ENCODE measurements around the gene HNRNPF.

The HNRNPF gene

GRCh38 chr10:43404704-43405084 lies 4.3 kb downstream of the HNRNPF start:
- Histone ChIP-seq H3K36me3 (ENCODE audit: control insufficient read depth, low read length) (peaks cover 88% of the 10 kb centered on the region), H3K4me2 (ENCODE audit: low read length) (peak overlapping the region; percentile 88), H3K9me3 (ENCODE audit: control insufficient read depth, insufficient read depth, low read length) (no peaks in the 10 kb centered on the region), H3K27me3 (ENCODE audit: control insufficient read depth, low read length) (no peaks in the 10 kb centered on the region), H3F3A (ENCODE audit: control insufficient read depth, insufficient read depth) (peaks cover 60% of the 10 kb centered on the region), H3K4me3 (ENCODE audit: low read length) (peak overlapping the region; percentile 85), H3K27ac (ENCODE audit: low read depth, low read length) (peak overlapping the region; percentile 95), H3K4me1 (ENCODE audit: control insufficient read depth, low read length) (peaks cover 60% of the 10 kb centered on the region), H3K9me2 (replicated peaks; ENCODE audit: control insufficient read depth, low read length) (no peaks in the 10 kb centered on the region), H4K20me1 (ENCODE audit: control insufficient read depth, insufficient read depth, low read depth, low read length) (peaks cover 39% of the 10 kb centered on the region), H3K79me2 (ENCODE audit: control insufficient read depth, low read length) (peaks cover 96% of the 10 kb centered on the region)
- TF ChIP-seq EZH2phosphoT487 (IDR thresholded peaks at IDR 0.05; ENCODE audit: borderline replicate concordance, low read length): no peak
- TF ChIP-seq CTCF (IDR thresholded peaks at IDR 0.05; ENCODE audit: low read depth, low read length, poor library complexity, severe bottlenecking): no peak

GRCh38 chr10:43403911-43404703 lies 4.9 kb downstream of the HNRNPF start:
- H3K27me3 ChIP-seq (ENCODE audit: control insufficient read depth, low read length): no peaks in the 10 kb centered on the region
- no peaks in the 10 kb centered on the region for H3K9me2 ChIP-seq (replicated peaks; ENCODE audit: control insufficient read depth, low read length)
- no peaks in the 10 kb centered on the region for H3K9me3 ChIP-seq (ENCODE audit: control insufficient read depth, insufficient read depth, low read length)
- peaks cover 66% of the 10 kb centered on the region for H3F3A ChIP-seq (ENCODE audit: control insufficient read depth, insufficient read depth)
- peaks cover 92% of the 10 kb centered on the region for H3K36me3 ChIP-seq (ENCODE audit: control insufficient read depth, low read length)
- TF ChIP-seq CTCF (IDR thresholded peaks at IDR 0.05; ENCODE audit: low read depth, low read length, poor library complexity, severe bottlenecking): no peak
- peaks cover 99% of the 10 kb centered on the region for H3K79me2 ChIP-seq (ENCODE audit: control insufficient read depth, low read length)
- H3K27ac ChIP-seq (ENCODE audit: low read depth, low read length): peak overlapping the region; percentile 95
- H3K4me3 ChIP-seq (ENCODE audit: low read length): peak overlapping the region; percentile 85
- H3K4me2 ChIP-seq (ENCODE audit: low read length): peak overlapping the region; percentile 88
- peaks cover 45% of the 10 kb centered on the region for H4K20me1 ChIP-seq (ENCODE audit: control insufficient read depth, insufficient read depth, low read depth, low read length)
- peaks cover 66% of the 10 kb centered on the region for H3K4me1 ChIP-seq (ENCODE audit: control insufficient read depth, low read length)

GRCh38 chr10:43402880-43403452 lies 6.0 kb downstream of the HNRNPF start:
- peak overlapping the region; percentile 95 for H3K27ac ChIP-seq (ENCODE audit: low read depth, low read length)
- TF ChIP-seq CTCF (IDR thresholded peaks at IDR 0.05; ENCODE audit: low read depth, low read length, poor library complexity, severe bottlenecking) (no peak), EZH2phosphoT487 (IDR thresholded peaks at IDR 0.05; ENCODE audit: borderline replicate concordance, low read length) (no peak)
- no peaks in the 10 kb centered on the region for H3K27me3 ChIP-seq (ENCODE audit: control insufficient read depth, low read length)
- no peaks in the 10 kb centered on the region for H3K9me2 ChIP-seq (replicated peaks; ENCODE audit: control insufficient read depth, low read length)
- H3K79me2 ChIP-seq (ENCODE audit: control insufficient read depth, low read length): peaks cover 100% of the 10 kb centered on the region
- H3K4me3 ChIP-seq (ENCODE audit: low read length): peak overlapping the region; percentile 85
- H3K4me2 ChIP-seq (ENCODE audit: low read length): peak overlapping the region; percentile 88
- H3F3A ChIP-seq (ENCODE audit: control insufficient read depth, insufficient read depth): peaks cover 75% of the 10 kb centered on the region
- peaks cover 77% of the 10 kb centered on the region for H3K4me1 ChIP-seq (ENCODE audit: control insufficient read depth, low read length)
- H3K36me3 ChIP-seq (ENCODE audit: control insufficient read depth, low read length): peaks cover 96% of the 10 kb centered on the region
- no peaks in the 10 kb centered on the region for H3K9me3 ChIP-seq (ENCODE audit: control insufficient read depth, insufficient read depth, low read length)
- H4K20me1 ChIP-seq (ENCODE audit: control insufficient read depth, insufficient read depth, low read depth, low read length): peaks cover 45% of the 10 kb centered on the region

Measured in DOHH2 (cell line).